Astrocyte (in vitro differentiated cells and primary cell): ENCODE data around the gene EDRF1. TPM values are rescaled to one million over a fixed set of nuclear protein-coding genes. Genes with fewer than 3 reads are reported as not detected.
A peak's percentile ranks its signal among the peaks of the same experiment; 100 is the strongest.

Source experiments
- DNase-seq: peaks from one replicate; pipeline ENCODE4 v3.0.0-alpha.2; 2010; ENCODE audit warnings: low read depth
- FAIRE-seq: peaks from 2 replicates; lab custom pipeline; 2011; peaks lifted over from hg19 to GRCh38; lab: Jason Lieb, UNC
- H2AFZ ChIP-seq: 2 replicates; pipeline ENCODE4 v1.6.0; 2012; ENCODE audit warnings: low read depth, low read length, inconsistent platforms
- H3K27ac ChIP-seq: 2 replicates; pipeline ENCODE4 v1.5.1; 2011; ENCODE audit warnings: low read depth, low read length, inconsistent platforms
- H3K27me3 ChIP-seq: 2 replicates; pipeline ENCODE4 v1.6.0; 2011; ENCODE audit warnings: low read length, inconsistent platforms; ENCODE audit not compliant: insufficient read depth
- H3K36me3 ChIP-seq: 2 replicates; pipeline ENCODE4 v1.5.1; 2011; ENCODE audit warnings: low read length, inconsistent platforms; ENCODE audit not compliant: insufficient read depth
- H3K4me1 ChIP-seq: 2 replicates; pipeline ENCODE4 v1.5.1; 2011; ENCODE audit warnings: low read length, inconsistent platforms; ENCODE audit not compliant: insufficient read depth
- H3K4me2 ChIP-seq: 2 replicates; pipeline ENCODE4 v1.6.0; 2012; ENCODE audit warnings: low read length, inconsistent platforms
- H3K4me3 ChIP-seq: 2 replicates; pipeline ENCODE4 v1.5.1; 2011; ENCODE audit warnings: low read depth, mild to moderate bottlenecking, low read length, inconsistent platforms; ENCODE audit not compliant: insufficient read depth
- H3K79me2 ChIP-seq: 2 replicates; pipeline ENCODE4 v1.6.0; 2012; ENCODE audit warnings: mild to moderate bottlenecking, low read length, inconsistent platforms; ENCODE audit not compliant: insufficient read depth
- H3K9ac ChIP-seq: 2 replicates; pipeline ENCODE4 v1.6.0; 2012; ENCODE audit warnings: mild to moderate bottlenecking, low read length, inconsistent platforms
- H3K9me3 ChIP-seq: 2 replicates; pipeline ENCODE4 v1.5.1; 2012; ENCODE audit warnings: low read depth, mild to moderate bottlenecking, low read length, inconsistent platforms; ENCODE audit not compliant: insufficient read depth
- H4K20me1 ChIP-seq: 2 replicates; pipeline ENCODE4 v1.6.0; 2012; ENCODE audit warnings: low read length, inconsistent platforms; ENCODE audit not compliant: insufficient read depth
- H3K27ac Mint-ChIP-seq: one replicate; pipeline ENCODE4 v1.8.0; 2021; ENCODE audit warnings: mild to moderate bottlenecking, mixed read lengths; ENCODE audit not compliant: unreplicated experiment
- H3K27me3 Mint-ChIP-seq: one replicate; pipeline ENCODE4 v1.8.0; 2021; ENCODE audit warnings: low read depth, mixed read lengths; ENCODE audit not compliant: unreplicated experiment
- H3K36me3 Mint-ChIP-seq: one replicate; pipeline ENCODE4 v1.8.0; 2021; ENCODE audit warnings: low read depth, mixed read lengths; ENCODE audit not compliant: unreplicated experiment
- H3K4me1 Mint-ChIP-seq: one replicate; pipeline ENCODE4 v1.8.0; 2021; ENCODE audit warnings: low read depth, mixed read lengths; ENCODE audit not compliant: unreplicated experiment
- H3K4me3 Mint-ChIP-seq: one replicate; pipeline ENCODE4 v1.8.0; 2021; ENCODE audit warnings: mild to moderate bottlenecking, moderate library complexity, mixed read lengths; ENCODE audit not compliant: unreplicated experiment
- H3K9me3 Mint-ChIP-seq: one replicate; pipeline ENCODE4 v1.8.0; 2021; ENCODE audit warnings: mild to moderate bottlenecking, mixed read lengths; ENCODE audit not compliant: unreplicated experiment
- CTCF ChIP-seq: IDR thresholded peaks from 2 replicates; pipeline ENCODE4 v1.5.1; 2011; ENCODE audit warnings: low read depth, mild to moderate bottlenecking, inconsistent platforms, low read length, moderate library complexity; ENCODE audit not compliant: insufficient read depth
- EZH2 ChIP-seq: IDR thresholded peaks from 2 replicates; pipeline ENCODE4 v1.6.1; 2012; ENCODE audit warnings: mild to moderate bottlenecking, low read length, inconsistent platforms; ENCODE audit not compliant: insufficient read depth
- total RNA-seq: library from RNA; stranded (reverse); gene quantifications from 2 replicates; pipeline ENCODE4 v1.2.1, GENCODE V29; 2021

EDRF1 gene
- total RNA-seq, 1 donor from 2014 or later = 25.7 TPM

DNA sequence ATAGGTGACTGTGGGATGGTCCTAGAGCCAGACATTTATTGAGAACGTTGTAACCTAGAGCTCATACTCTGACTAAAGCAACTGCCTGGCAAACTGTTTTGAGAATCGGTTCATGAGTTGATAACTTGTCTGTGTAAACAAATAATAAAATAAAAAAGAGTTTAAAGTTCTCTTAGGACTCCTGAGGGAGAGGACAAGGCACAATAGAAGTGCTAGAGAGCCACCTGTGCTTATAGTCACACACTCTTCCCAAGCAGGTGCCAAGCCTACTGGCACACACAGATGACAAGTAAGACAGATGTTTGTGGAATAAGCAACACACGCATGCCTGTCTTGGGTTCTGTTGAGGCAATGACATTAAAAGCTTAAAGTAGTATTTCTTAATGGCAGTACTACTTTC is 7.9 kb downstream of the EDRF1 start:
- H3K9ac ChIP-seq = no peak overlapping the region
- H3K4me3 Mint-ChIP-seq = no peak overlapping the region
- H3K9me3 ChIP-seq = no peaks in the 10 kb centered on the region
- TF ChIP-seq EZH2 = no peak
- TF ChIP-seq CTCF = no peak
- H2AFZ ChIP-seq = no peak overlapping the region
- H3K79me2 ChIP-seq = peaks cover 4% of the 10 kb centered on the region
- no peaks in the 10 kb centered on the region for H3K9me3 Mint-ChIP-seq
- peaks cover 83% of the 10 kb centered on the region for H3K36me3 ChIP-seq
- H3K4me2 ChIP-seq = no peak overlapping the region
- H3K36me3 Mint-ChIP-seq = peaks cover 20% of the 10 kb centered on the region
- no peaks in the 10 kb centered on the region for H3K4me1 ChIP-seq
- H3K27ac Mint-ChIP-seq = no peak overlapping the region
- no peak for FAIRE-seq
- no peak overlapping the region for H3K27ac ChIP-seq
- no peak overlapping the region for H3K4me3 ChIP-seq
- no peaks in the 10 kb centered on the region for H3K27me3 ChIP-seq
- no peaks in the 10 kb centered on the region for H3K27me3 Mint-ChIP-seq
- DNase-seq = no peak
- peaks cover 8% of the 10 kb centered on the region for H4K20me1 ChIP-seq
- H3K4me1 Mint-ChIP-seq = no peaks in the 10 kb centered on the region

DNA sequence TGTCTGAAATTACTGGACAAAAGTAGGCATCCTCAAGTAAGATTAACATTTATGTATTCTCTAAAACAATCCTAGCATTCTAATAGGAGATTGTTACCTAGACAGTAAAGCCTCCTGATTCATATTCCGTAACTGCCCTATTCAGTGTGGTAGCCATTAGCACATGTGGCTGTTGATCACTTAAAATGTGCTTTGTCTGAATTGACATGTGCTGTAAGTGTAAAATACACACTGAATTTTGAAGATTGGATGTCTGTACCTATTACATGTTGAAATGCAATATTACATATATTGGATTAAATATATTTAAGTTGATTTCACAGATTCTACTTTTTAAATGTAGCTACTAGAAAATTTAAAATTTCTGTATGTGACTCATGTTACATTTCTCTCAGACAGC is 14.6 kb downstream of the EDRF1 start:
- DNase-seq (no peak), FAIRE-seq (no peak)
- no peaks in the 10 kb centered on the region for H3K79me2 ChIP-seq
- H3K27me3 Mint-ChIP-seq = no peaks in the 10 kb centered on the region
- H3K4me3 ChIP-seq = no peak overlapping the region
- no peak overlapping the region for H3K27ac ChIP-seq
- peaks cover 22% of the 10 kb centered on the region for H4K20me1 ChIP-seq
- H3K4me2 ChIP-seq = no peak overlapping the region
- no peaks in the 10 kb centered on the region for H3K4me1 Mint-ChIP-seq
- no peak overlapping the region for H3K27ac Mint-ChIP-seq
- H3K36me3 ChIP-seq = peaks cover 89% of the 10 kb centered on the region
- no peak overlapping the region for H3K9ac ChIP-seq
- H3K9me3 ChIP-seq = no peaks in the 10 kb centered on the region
- H3K36me3 Mint-ChIP-seq = peaks cover 16% of the 10 kb centered on the region
- H3K27me3 ChIP-seq = no peaks in the 10 kb centered on the region
- no peaks in the 10 kb centered on the region for H3K4me1 ChIP-seq
- H2AFZ ChIP-seq = no peak overlapping the region
- H3K9me3 Mint-ChIP-seq = no peaks in the 10 kb centered on the region
- H3K4me3 Mint-ChIP-seq = no peak overlapping the region
- TF ChIP-seq EZH2 (no peak), CTCF (no peak)

- no peak for FAIRE-seq
- Mint-ChIP-seq H3K36me3 (peaks cover 16% of the 10 kb centered on the region), H3K27ac (no peak overlapping the region), H3K4me1 (no peaks in the 10 kb centered on the region), H3K4me3 (no peak overlapping the region), H3K27me3 (no peaks in the 10 kb centered on the region), H3K9me3 (no peaks in the 10 kb centered on the region)
- H4K20me1 ChIP-seq = peaks cover 22% of the 10 kb centered on the region
- H3K4me1 ChIP-seq = no peaks in the 10 kb centered on the region
- no peaks in the 10 kb centered on the region for H3K79me2 ChIP-seq
- H3K27me3 ChIP-seq = no peaks in the 10 kb centered on the region
- no peak overlapping the region for H2AFZ ChIP-seq
- TF ChIP-seq CTCF (peak; percentile 11), EZH2 (no peak)
- no peak overlapping the region for H3K4me3 ChIP-seq
- DNase-seq = no peak
- peaks cover 88% of the 10 kb centered on the region for H3K36me3 ChIP-seq
- no peak overlapping the region for H3K27ac ChIP-seq
- no peak overlapping the region for H3K4me2 ChIP-seq
- H3K9ac ChIP-seq = no peak overlapping the region
- H3K9me3 ChIP-seq = no peaks in the 10 kb centered on the region
Measured at GRCh38 chr10:125734823-125735222, 15.3 kb downstream of the EDRF1 start.
